HG02970 (cell line): Measurements from ENCODE around the gene PLSCR3.
A peak's percentile ranks its signal among the peaks of the same experiment; 100 is the strongest.

ENCODE experiments used
- ATAC-seq: cut with Tn5 transposase; IDR thresholded peaks from one replicate; pipeline ENCODE4 v1.9.1; 2021; ENCODE audit warnings: mild to moderate bottlenecking, moderate library complexity, moderate number of reproducible peaks; ENCODE audit not compliant: unreplicated experiment, low FRiP score

PLSCR3 gene

GRCh38 chr17:7407485-7408251, 13.3 kb upstream of the PLSCR3 start, which contains the start of gene NLGN2:
Gene NLGN2 (plus strand): TSS chr17:7407845. CDS start chr17:7408256, 411 bp downstream.
- no peak for ATAC-seq

GRCh38 chr17:7407082-7407481, 12.8 kb upstream of the PLSCR3 start:
- no peak for ATAC-seq

- ATAC-seq: no peak
These were observed 12.0 kb upstream of the PLSCR3 start for GRCh38 chr17:7406235-7406825.

DNA sequence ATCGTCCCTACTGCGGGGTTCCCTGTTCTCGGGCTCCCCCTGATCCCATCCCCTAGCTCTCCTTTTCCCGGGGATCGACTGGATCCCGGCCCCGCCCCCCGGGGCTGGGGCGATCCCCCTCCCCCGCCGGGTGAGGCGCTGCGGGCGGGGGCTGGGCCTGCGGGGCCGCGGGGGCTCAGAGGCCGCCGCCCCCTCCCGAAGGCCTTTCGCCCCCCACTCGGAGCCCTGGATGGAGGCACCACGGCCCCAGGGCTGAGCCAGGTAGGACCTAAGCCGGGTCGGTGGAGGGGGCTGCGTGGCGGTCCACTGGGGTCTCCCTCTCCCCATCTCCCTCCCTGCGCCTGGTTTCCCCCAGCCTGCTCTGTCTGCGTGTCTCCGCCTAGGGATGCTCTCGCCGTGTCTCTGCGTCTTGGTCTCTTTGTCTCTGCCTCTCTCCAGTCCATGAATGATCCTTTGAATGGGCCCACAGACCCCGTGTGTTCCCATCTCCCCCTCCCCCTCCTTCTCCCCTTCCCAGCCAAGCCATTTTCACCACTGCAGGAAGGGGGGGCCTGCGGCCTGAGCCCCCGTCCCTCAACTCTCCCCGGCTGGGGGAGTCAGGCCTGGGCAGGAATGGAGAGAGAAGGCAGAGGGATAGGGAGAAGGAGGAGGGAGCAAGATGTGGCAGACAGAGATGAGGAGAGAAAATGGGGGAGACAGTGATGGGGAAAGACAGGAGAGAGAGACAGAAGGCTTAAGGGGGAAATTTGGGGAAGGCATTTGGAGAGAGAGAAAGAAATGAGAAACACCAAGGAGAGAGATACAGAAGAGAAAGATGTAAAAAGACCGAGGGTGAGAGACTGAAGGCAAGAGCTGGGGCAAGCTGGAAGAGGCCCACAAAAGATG, 11.3 kb upstream of the PLSCR3 start:
- no peak for ATAC-seq

DNA sequence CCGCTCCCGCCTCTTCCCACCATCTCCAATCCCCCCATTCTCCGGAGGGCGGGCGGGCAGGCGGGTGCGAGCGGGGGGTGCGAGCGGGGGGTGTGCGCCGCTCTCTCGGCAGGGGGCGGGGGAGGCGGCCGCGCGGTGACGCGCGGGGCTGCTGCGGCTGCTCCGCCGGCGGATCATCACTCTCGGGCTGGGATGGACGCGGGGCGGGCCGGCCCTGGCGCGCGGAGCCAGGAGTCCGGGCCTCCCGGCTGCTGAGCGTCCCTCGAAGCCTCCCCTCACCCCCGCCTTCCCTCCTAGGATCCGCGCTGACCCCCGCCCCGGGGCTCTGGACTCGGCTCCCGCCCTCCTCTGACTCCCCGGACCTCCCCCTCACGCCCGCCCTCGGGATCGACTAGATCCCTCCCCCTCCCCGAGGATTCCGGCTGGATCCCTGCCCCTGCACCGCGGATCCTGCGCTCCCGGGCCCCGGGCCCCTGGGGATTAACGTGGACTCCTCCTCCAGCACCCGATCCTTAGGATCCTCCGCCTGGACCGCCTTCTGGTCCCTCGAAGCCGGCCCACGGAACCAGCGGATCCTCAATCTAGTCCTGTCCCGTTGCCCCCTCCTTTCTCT, 10.5 kb upstream of the PLSCR3 start:
- ATAC-seq: peak; percentile 19

- peak; percentile 87 for ATAC-seq
These were observed 9.8 kb upstream of the PLSCR3 start, which contains the start of gene TMEM256 for GRCh38 chr17:7403977-7404736. Gene TMEM256 (minus strand): TSS chr17:7404097. CDS start chr17:7404084, 13 bp downstream.

DNA sequence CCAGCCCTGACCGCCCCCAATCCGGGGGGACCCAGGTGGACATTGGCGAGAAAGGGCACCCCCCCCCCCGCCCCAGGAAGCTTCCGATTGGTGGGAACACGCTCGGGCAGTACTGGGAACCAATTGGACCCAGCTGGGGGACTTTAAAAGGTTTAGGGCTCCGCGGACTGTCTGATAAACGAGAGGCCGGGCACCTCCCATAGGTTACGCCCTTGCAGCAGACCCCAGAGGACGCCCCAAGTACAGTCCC, 9.3 kb upstream of the PLSCR3 start:
- ATAC-seq: no peak

GRCh38 chr17:7403043-7403726, 8.9 kb upstream of the PLSCR3 start:
- ATAC-seq: no peak

GRCh38 chr17:7398612-7399011, 4.3 kb upstream of the PLSCR3 start:
- ATAC-seq: no peak

GRCh38 chr17:7396147-7396546, 1.8 kb upstream of the PLSCR3 start:
- ATAC-seq: no peak

DNA sequence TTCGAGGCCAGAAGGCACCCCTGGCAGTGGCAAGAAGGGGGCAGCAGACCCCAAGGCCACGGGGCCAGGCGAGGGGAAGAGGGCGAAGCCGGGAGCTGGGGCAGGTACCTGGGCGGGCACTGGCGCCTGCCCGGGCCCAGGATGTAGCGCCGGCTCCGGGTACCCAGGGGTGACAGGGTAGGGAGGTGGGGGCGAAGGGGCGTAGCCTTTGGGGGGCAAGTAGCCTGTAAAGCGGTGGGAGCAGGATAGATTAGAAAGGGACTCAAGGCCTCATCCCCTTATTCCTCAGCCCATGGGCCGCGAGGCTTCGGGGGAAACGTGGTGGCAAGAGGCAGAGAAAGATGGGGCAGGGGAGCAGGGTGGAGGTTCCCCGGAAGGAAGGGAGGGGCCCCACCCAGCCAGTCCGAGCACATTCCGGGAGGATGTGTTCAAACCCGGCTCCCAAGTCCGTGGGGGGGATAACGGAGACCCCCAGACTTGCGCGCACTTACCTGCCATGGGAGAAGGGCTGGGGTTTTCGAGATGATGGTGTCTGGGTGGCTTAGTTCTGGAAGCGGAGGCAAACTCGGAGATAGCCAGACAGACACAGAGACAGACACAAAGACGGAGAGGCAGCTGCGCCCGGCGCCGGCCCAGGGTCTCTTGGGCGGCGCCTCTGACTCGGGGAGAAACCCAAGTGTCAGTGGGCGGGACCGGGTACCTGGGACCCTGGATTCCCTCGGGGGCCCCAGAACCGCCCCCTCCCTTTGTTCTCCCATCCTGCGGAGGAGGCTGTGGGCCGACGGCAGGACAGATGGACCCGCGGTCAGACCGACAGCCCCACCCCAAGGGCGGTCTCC, 493 bp downstream of the PLSCR3 start:
- peak; percentile 43 for ATAC-seq

GRCh38 chr17:7392696-7393612, 1.4 kb downstream of the PLSCR3 start:
- no peak for ATAC-seq

GRCh38 chr17:7391307-7391706, 3.0 kb downstream of the PLSCR3 start:
- no peak for ATAC-seq

- ATAC-seq: no peak
These were observed 4.1 kb downstream of the PLSCR3 start for GRCh38 chr17:7389924-7390910.

- no peak for ATAC-seq
These were observed 5.5 kb downstream of the PLSCR3 start for GRCh38 chr17:7388856-7389255.

GRCh38 chr17:7384489-7385081, 9.7 kb downstream of the PLSCR3 start:
- no peak for ATAC-seq
